H9 (cell line): Measurements from ENCODE around the gene SCRN1. TPM values are rescaled to one million over a fixed set of nuclear protein-coding genes. Genes with fewer than 3 reads are reported as not detected.

ENCODE experiments used
- DNase-seq: peaks from one replicate; pipeline ENCODE4 v3.0.0-alpha.2; 2017
- H2AFZ ChIP-seq: one replicate; pipeline ENCODE4 v1.6.1; 2013; ENCODE audit warnings: mild to moderate bottlenecking, low read length, control low read depth, moderate library complexity
- H2AK5ac ChIP-seq: 2 replicates; pipeline ENCODE4 v1.6.1; 2013; ENCODE audit warnings: low read length, control low read depth, mixed read lengths; ENCODE audit not compliant: insufficient read length
- H2BK120ac ChIP-seq: one replicate; pipeline ENCODE4 v1.6.1; 2013; ENCODE audit warnings: low read depth, mild to moderate bottlenecking, low read length, control low read depth, inconsistent platforms; ENCODE audit not compliant: poor library complexity, severe bottlenecking
- H2BK12ac ChIP-seq: 2 replicates; pipeline ENCODE4 v1.6.1; 2013; ENCODE audit warnings: low read length, control low read depth, mixed read lengths, low read depth; ENCODE audit not compliant: insufficient read length
- H2BK15ac ChIP-seq: 2 replicates; pipeline ENCODE4 v1.6.1; 2013; ENCODE audit warnings: low read depth, low read length, control low read depth
- H2BK20ac ChIP-seq: one replicate; pipeline ENCODE4 v1.6.1; 2013; ENCODE audit warnings: low read depth, mild to moderate bottlenecking, low read length, control low read depth, inconsistent platforms; ENCODE audit not compliant: poor library complexity, severe bottlenecking
- H2BK5ac ChIP-seq: 2 replicates; pipeline ENCODE4 v1.6.1; 2013; ENCODE audit warnings: low read length, control low read depth, mixed read lengths; ENCODE audit not compliant: insufficient read length
- H3K14ac ChIP-seq: 2 replicates; pipeline ENCODE4 v1.6.1; 2013; ENCODE audit warnings: low read length, control low read depth; ENCODE audit not compliant: insufficient read depth
- H3K18ac ChIP-seq: 2 replicates; pipeline ENCODE4 v1.6.1; 2013; ENCODE audit warnings: low read depth, mild to moderate bottlenecking, mixed read lengths, low read length, control low read depth; ENCODE audit not compliant: insufficient read length
- H3K23ac ChIP-seq: 2 replicates; pipeline ENCODE4 v1.6.1; 2013; ENCODE audit warnings: low read length, control low read depth, mixed read lengths, low read depth; ENCODE audit not compliant: insufficient read length
- H3K23me2 ChIP-seq: 2 replicates; pipeline ENCODE4 v1.6.1; 2013; ENCODE audit warnings: low read depth, mild to moderate bottlenecking, mixed read lengths, low read length, control low read depth; ENCODE audit not compliant: insufficient read length, poor library complexity, severe bottlenecking
- H3K27ac ChIP-seq: 2 replicates; pipeline ENCODE4 v1.5.1; 2013; ENCODE audit warnings: low read length, control low read depth, mixed read lengths, low read depth; ENCODE audit not compliant: insufficient read length
- H3K27me3 ChIP-seq: 2 replicates; pipeline ENCODE4 v1.6.1; 2013; ENCODE audit warnings: low read length, control low read depth, inconsistent platforms; ENCODE audit not compliant: insufficient read depth
- H3K4ac ChIP-seq: 2 replicates; pipeline ENCODE4 v1.6.1; 2013; ENCODE audit warnings: low read depth, mild to moderate bottlenecking, control low read depth, inconsistent platforms, low read length, moderate library complexity
- H3K4me1 ChIP-seq: 2 replicates; pipeline ENCODE4 v1.6.1; 2013; ENCODE audit warnings: low read length, control low read depth, inconsistent platforms; ENCODE audit not compliant: insufficient read depth
- H3K4me2 ChIP-seq: 2 replicates; pipeline ENCODE4 v1.6.1; 2013; ENCODE audit warnings: low read length, control low read depth, mixed read lengths; ENCODE audit not compliant: insufficient read length, insufficient read depth
- H3K56ac ChIP-seq: 2 replicates; pipeline ENCODE4 v1.6.1; 2013; ENCODE audit warnings: low read depth, mild to moderate bottlenecking, mixed read lengths, low read length, control low read depth; ENCODE audit not compliant: insufficient read length
- H3K79me1 ChIP-seq: 2 replicates; pipeline ENCODE4 v1.6.1; 2013; ENCODE audit warnings: low read depth, mild to moderate bottlenecking, moderate library complexity, low read length, control low read depth, inconsistent platforms; ENCODE audit not compliant: insufficient read depth, poor library complexity, severe bottlenecking
- H3K79me2 ChIP-seq: 2 replicates; pipeline ENCODE4 v1.6.1; 2013; ENCODE audit warnings: low read length, control low read depth, inconsistent platforms; ENCODE audit not compliant: insufficient read depth
- H3K9ac ChIP-seq: 2 replicates; pipeline ENCODE4 v1.6.1; 2013; ENCODE audit warnings: low read length, control low read depth, mixed read lengths; ENCODE audit not compliant: insufficient read length; ENCODE audit errors: extremely low read depth
- H3K9me3 ChIP-seq: one replicate; pipeline ENCODE4 v1.6.1; 2013; ENCODE audit warnings: low read depth, low read length, inconsistent platforms; ENCODE audit not compliant: control insufficient read depth
- H3T11ph ChIP-seq: one replicate; pipeline ENCODE4 v1.6.1; 2013; ENCODE audit warnings: mild to moderate bottlenecking, low read length, control low read depth, inconsistent platforms
- H4K20me1 ChIP-seq: one replicate; pipeline ENCODE4 v1.6.1; 2013; ENCODE audit not compliant: control insufficient read depth, insufficient read length, insufficient read depth
- H4K5ac ChIP-seq: 2 replicates; pipeline ENCODE4 v1.6.1; 2013; ENCODE audit warnings: low read depth, mild to moderate bottlenecking, mixed read lengths, low read length, control low read depth; ENCODE audit not compliant: insufficient read length
- H4K8ac ChIP-seq: replicated peaks from 2 replicates; pipeline ENCODE4 v1.6.1; 2013; ENCODE audit warnings: low read length, control low read depth, mixed read lengths, low read depth; ENCODE audit not compliant: insufficient read length
- H4K91ac ChIP-seq: 2 replicates; pipeline ENCODE4 v1.6.1; 2013; ENCODE audit warnings: low read depth, mild to moderate bottlenecking, moderate library complexity, mixed read lengths, low read length, control low read depth; ENCODE audit not compliant: insufficient read length
- H3K27ac Mint-ChIP-seq, 3 experiments: 2 replicates in 2 of 3; 3 replicates in 1 of 3; pipeline ENCODE4 v1.8.0; 2020 to 2021; ENCODE audit warnings: mixed read lengths in 3 of 3, mild to moderate bottlenecking in 1 of 3, moderate library complexity in 1 of 3
- H3K27me3 Mint-ChIP-seq: 2 replicates; pipeline ENCODE4 v1.8.0; 2021; ENCODE audit warnings: low read depth, mild to moderate bottlenecking, moderate library complexity, mixed read lengths
- H3K36me3 Mint-ChIP-seq, 3 experiments: 2 replicates in 2 of 3; 3 replicates in 1 of 3; pipeline ENCODE4 v1.8.0; 2020 to 2021; ENCODE audit warnings: low read depth in 3 of 3, mixed read lengths in 3 of 3; ENCODE audit not compliant: insufficient read depth in 1 of 3
- H3K4me1 Mint-ChIP-seq, 2 experiments: 2 replicates each; pipeline ENCODE4 v1.8.0; 2020; ENCODE audit warnings: mixed read lengths in 2 of 2
- H3K4me3 Mint-ChIP-seq, 2 experiments: 2 replicates in 1 of 2; 3 replicates in 1 of 2; pipeline ENCODE4 v1.8.0; 2020 to 2021; ENCODE audit warnings: mild to moderate bottlenecking in 2 of 2, mixed read lengths in 2 of 2, moderate library complexity in 1 of 2
- H3K9me3 Mint-ChIP-seq, 2 experiments: 2 replicates in 1 of 2; 3 replicates in 1 of 2; pipeline ENCODE4 v1.8.0; 2020; ENCODE audit warnings: mild to moderate bottlenecking in 2 of 2, mixed read lengths in 2 of 2, moderate library complexity in 1 of 2
- WGBS: extraction: QIAGEN DNeasy Blood & Tissue Kit; methylation state at CpG from one replicate; pipeline ENCODE4 v1.1.7; 2013; ENCODE audit warnings: missing lambda C conversion rate, low lambda C conversion rate, mixed read lengths; ENCODE audit not compliant: insufficient read length; ENCODE audit errors: extremely low coverage; 5-methylcytosine and 5-hydroxymethylcytosine counted together
- total RNA-seq: library from RNA; stranded (reverse); gene quantifications from 2 replicates; pipeline ENCODE4 v1.2.1, GENCODE V29; 2021
- TF ChIP-seq, protein P1 (sequence below): fragments of 200-600 bp; sonication (generic); conservative IDR thresholded peaks from 3 replicates; pipeline ENCODE4 v1.8.0; 2021; ENCODE audit warnings: antibody characterized with exemption, mild to moderate bottlenecking

SCRN1 gene
- total RNA-seq, 1 experiment from 2014 or later, result 101 TPM

DNA sequence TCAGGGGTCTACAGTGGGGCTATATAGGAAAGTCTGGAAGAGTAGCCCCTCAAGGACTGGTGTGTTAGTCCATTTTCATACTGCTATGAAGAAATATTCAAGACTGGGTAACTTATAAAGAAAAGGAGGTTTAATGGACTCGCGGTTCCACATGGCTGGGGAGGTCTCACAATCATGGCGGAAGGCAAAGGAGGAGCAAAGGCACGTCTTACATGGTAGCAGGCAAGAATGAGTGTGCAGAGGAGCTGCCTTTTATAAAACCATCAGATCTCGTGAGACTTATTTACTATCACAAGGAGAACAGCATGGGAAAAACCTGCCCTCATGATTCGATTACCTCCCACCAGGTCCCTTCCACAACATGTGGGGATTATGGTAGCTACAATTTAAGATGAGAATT is 33.9 kb upstream of the SCRN1 start:
- Mint-ChIP-seq H3K4me3 (no peak overlapping the region), H3K36me3 (peaks cover 6 to 13% (median 8%) of the 10 kb centered on the region in 3 experiments; a peak in 6 of 7 replicates)
- no peaks in the 10 kb centered on the region for H3K9me3 ChIP-seq

More for the DNA sequence above, 33.9 kb upstream of the SCRN1 start:
- Histone ChIP-seq H2BK20ac (no peak overlapping the region), H4K20me1 (no peaks in the 10 kb centered on the region), H3K56ac (no peak overlapping the region), H4K5ac (no peak overlapping the region), H3K4ac (no peak overlapping the region), H3K9ac (no peak overlapping the region), H3K18ac (no peak overlapping the region), H4K91ac (no peak overlapping the region), H3K23ac (no peak overlapping the region), H2BK12ac (no peak overlapping the region), H2AK5ac (no peak overlapping the region), H3K4me1 (no peaks in the 10 kb centered on the region; the same call in 1 of the 2 replicates), H2AFZ (no peak overlapping the region), H3K14ac (no peak overlapping the region), H2BK15ac (no peak overlapping the region), H3K79me1 (no peaks in the 10 kb centered on the region), H3K23me2 (peaks cover 10% of the 10 kb centered on the region), H3K4me2 (no peak overlapping the region), H2BK120ac (no peak overlapping the region), H3K79me2 (peaks cover 4% of the 10 kb centered on the region; the same call in 1 of the 2 replicates), H3K27ac (no peak overlapping the region), H3T11ph (no peak overlapping the region), H4K8ac (no peak overlapping the region), H3K27me3 (no peaks in the 10 kb centered on the region), H2BK5ac (no peak overlapping the region)
- no peak for DNase-seq
- TF ChIP-seq, protein P1, sequence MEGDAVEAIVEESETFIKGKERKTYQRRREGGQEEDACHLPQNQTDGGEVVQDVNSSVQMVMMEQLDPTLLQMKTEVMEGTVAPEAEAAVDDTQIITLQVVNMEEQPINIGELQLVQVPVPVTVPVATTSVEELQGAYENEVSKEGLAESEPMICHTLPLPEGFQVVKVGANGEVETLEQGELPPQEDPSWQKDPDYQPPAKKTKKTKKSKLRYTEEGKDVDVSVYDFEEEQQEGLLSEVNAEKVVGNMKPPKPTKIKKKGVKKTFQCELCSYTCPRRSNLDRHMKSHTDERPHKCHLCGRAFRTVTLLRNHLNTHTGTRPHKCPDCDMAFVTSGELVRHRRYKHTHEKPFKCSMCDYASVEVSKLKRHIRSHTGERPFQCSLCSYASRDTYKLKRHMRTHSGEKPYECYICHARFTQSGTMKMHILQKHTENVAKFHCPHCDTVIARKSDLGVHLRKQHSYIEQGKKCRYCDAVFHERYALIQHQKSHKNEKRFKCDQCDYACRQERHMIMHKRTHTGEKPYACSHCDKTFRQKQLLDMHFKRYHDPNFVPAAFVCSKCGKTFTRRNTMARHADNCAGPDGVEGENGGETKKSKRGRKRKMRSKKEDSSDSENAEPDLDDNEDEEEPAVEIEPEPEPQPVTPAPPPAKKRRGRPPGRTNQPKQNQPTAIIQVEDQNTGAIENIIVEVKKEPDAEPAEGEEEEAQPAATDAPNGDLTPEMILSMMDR, result no peak
- H3K4me1 Mint-ChIP-seq, result peaks cover 25 to 27% of the 10 kb centered on the region in 2 experiments
- no CpG with 5 or more reads among the region's 6 CpGs for WGBS
- no peak overlapping the region for H3K27ac Mint-ChIP-seq
- no peaks in the 10 kb centered on the region for H3K9me3 Mint-ChIP-seq
- H3K27me3 Mint-ChIP-seq, result no peaks in the 10 kb centered on the region
